ENCODE data around the gene ST3GAL2.

ST3GAL2 gene

GRCh38 chr16:70359552-70359951 lies 79.3 kb downstream of the ST3GAL2 start:
- no peak for DNase-seq (ENCODE audit: low spot score)
- H3K27ac ChIP-seq = no peak overlapping the region
- POLR2A ChIA-PET (ENCODE audit: low non-redundant PET) = interaction anchor here (0.5 to 1.1 kb wide), 5 partner anchors 11 to 52 kb away, joined by 3 to 12 read pairs (median 4); partner anchors contain the start of gene DDX19A
- TF ChIP-seq, protein P1, sequence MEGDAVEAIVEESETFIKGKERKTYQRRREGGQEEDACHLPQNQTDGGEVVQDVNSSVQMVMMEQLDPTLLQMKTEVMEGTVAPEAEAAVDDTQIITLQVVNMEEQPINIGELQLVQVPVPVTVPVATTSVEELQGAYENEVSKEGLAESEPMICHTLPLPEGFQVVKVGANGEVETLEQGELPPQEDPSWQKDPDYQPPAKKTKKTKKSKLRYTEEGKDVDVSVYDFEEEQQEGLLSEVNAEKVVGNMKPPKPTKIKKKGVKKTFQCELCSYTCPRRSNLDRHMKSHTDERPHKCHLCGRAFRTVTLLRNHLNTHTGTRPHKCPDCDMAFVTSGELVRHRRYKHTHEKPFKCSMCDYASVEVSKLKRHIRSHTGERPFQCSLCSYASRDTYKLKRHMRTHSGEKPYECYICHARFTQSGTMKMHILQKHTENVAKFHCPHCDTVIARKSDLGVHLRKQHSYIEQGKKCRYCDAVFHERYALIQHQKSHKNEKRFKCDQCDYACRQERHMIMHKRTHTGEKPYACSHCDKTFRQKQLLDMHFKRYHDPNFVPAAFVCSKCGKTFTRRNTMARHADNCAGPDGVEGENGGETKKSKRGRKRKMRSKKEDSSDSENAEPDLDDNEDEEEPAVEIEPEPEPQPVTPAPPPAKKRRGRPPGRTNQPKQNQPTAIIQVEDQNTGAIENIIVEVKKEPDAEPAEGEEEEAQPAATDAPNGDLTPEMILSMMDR (conservative IDR thresholded peaks at IDR 0.05; ENCODE audit: low read depth) = no peak
- CTCF ChIA-PET = interaction anchor here (0.9 kb wide), 1 partner anchor 295 kb away, joined by 3 read pairs; no protein-coding TSS in a partner anchor

- POLR2A ChIA-PET (ENCODE audit: low non-redundant PET) = no interaction called here
- H3K27ac ChIP-seq = no peak overlapping the region
- CTCF ChIA-PET = no interaction called here
- DNase-seq (ENCODE audit: low spot score) = no peak
- TF ChIP-seq, protein P1 (conservative IDR thresholded peaks at IDR 0.05; ENCODE audit: low read depth) = no peak
Measured at GRCh38 chr16:70349783-70350182, 89.1 kb downstream of the ST3GAL2 start.

- CTCF ChIA-PET = no interaction called here
Measured at GRCh38 chr16:70348991-70349390, 89.9 kb downstream of the ST3GAL2 start.

DNA sequence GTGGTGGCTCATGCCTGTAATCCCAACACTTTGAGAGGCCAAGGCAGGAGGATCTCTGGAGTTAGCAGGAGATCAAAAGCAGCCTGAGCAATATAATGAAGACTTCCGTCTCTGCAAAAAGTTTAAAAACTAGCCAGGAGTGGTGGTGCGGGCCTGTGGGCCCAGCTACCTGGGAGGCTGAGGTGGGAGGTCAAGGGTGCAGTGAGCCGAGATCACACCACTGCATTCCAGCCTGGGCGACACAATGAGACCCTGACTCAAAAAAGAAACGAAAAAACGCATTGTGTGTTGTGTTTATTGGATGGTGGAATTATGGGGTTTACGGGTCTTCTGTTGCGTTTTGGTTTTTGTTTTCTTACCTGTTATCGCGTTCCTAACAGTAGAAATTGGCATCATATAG lies 93.1 kb downstream of the ST3GAL2 start:
- H3K27ac ChIP-seq = peak overlapping the region; percentile 81
- CTCF ChIA-PET = interaction anchor here (0.6 kb wide), 1 partner anchor 336 kb away, joined by 3 read pairs; no protein-coding TSS in a partner anchor
- POLR2A ChIA-PET (ENCODE audit: low non-redundant PET) = no interaction called here
- no peak for DNase-seq (ENCODE audit: low spot score)
- TF ChIP-seq, protein P1 (conservative IDR thresholded peaks at IDR 0.05; ENCODE audit: low read depth) = no peak

More at GRCh38 chr16:70348991-70349390, 89.9 kb downstream of the ST3GAL2 start:
- H3K27ac ChIP-seq = no peak overlapping the region
- TF ChIP-seq, protein P1 (conservative IDR thresholded peaks at IDR 0.05; ENCODE audit: low read depth) = no peak
- no peak for DNase-seq (ENCODE audit: low spot score)
- POLR2A ChIA-PET (ENCODE audit: low non-redundant PET) = interaction anchor here (0.7 to 0.8 kb wide), 2 partner anchors 10 to 12 kb away, joined by 8 to 12 read pairs; no protein-coding TSS in a partner anchor

- no peak overlapping the region for H3K27ac ChIP-seq
- TF ChIP-seq, protein P1 (conservative IDR thresholded peaks at IDR 0.05; ENCODE audit: low read depth) = no peak
- no peak for DNase-seq (ENCODE audit: low spot score)
- CTCF ChIA-PET = no interaction called here
- POLR2A ChIA-PET (ENCODE audit: low non-redundant PET) = no interaction called here
Measured at GRCh38 chr16:70342016-70342415, 96.9 kb downstream of the ST3GAL2 start.

DNA sequence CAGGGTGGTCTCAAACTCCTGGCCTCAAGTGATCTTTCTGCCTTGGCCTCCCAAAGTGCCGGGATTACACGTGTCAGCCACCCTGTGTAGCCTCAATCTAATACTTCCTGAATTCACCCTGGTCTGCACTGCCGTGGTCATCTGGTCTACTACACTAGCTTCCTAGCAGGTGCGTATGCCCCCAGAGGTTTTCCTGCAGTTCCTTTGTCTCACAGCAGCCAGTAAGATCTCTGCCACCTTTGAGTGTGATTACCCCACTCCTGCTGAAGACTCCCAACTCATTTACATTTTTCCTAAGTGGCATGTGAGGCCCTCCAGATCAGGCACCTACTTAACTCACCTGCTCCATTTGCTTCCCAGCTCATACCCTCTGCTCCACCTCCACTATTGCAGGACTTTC lies 97.3 kb downstream of the ST3GAL2 start:
- TF ChIP-seq, protein P1 (conservative IDR thresholded peaks at IDR 0.05; ENCODE audit: low read depth) = no peak
- DNase-seq (ENCODE audit: low spot score) = no peak
- H3K27ac ChIP-seq = peak overlapping the region; percentile 5; the same call in 1 of the 2 replicates
- POLR2A ChIA-PET (ENCODE audit: low non-redundant PET) = no interaction called here
- CTCF ChIA-PET = no interaction called here

Data from RWPE1 (cell line).